ENCODE data around the gene GPATCH2.

DNA sequence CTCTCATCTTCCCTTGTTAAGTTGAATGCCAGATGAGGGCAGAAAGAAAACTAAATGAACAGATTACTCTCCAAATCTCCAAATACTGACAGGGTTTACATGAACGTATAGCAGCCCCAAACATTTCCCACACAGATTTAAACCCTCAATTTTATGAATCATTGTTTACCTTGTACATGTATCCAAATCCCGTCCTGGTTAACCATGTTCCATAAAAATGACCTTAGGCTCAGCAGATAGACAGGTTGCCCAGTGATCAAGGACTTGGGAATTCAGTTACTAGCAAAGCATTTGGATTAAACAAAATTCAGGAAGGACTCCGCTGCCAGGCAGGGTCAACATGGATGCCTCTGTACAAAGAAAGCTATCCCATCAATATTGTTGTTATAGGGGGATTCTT is 213.5 kb downstream of the GPATCH2 start:
- no peak for TF ChIP-seq POLR2A (IDR thresholded peaks at IDR 0.05)
- TF ChIP-seq, protein P1, sequence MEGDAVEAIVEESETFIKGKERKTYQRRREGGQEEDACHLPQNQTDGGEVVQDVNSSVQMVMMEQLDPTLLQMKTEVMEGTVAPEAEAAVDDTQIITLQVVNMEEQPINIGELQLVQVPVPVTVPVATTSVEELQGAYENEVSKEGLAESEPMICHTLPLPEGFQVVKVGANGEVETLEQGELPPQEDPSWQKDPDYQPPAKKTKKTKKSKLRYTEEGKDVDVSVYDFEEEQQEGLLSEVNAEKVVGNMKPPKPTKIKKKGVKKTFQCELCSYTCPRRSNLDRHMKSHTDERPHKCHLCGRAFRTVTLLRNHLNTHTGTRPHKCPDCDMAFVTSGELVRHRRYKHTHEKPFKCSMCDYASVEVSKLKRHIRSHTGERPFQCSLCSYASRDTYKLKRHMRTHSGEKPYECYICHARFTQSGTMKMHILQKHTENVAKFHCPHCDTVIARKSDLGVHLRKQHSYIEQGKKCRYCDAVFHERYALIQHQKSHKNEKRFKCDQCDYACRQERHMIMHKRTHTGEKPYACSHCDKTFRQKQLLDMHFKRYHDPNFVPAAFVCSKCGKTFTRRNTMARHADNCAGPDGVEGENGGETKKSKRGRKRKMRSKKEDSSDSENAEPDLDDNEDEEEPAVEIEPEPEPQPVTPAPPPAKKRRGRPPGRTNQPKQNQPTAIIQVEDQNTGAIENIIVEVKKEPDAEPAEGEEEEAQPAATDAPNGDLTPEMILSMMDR (IDR thresholded peaks at IDR 0.05), result no peak

Measured in esophagus squamous epithelium (tissue), 4 donors.